Muscle layer of colon (tissue), 2 donors: ENCODE data around the gene PSMD9.

Experiments
- H3K27ac ChIP-seq: one replicate; pipeline ENCODE4 v1.7.0; 2013; ENCODE audit warnings: low read depth, mild to moderate bottlenecking, low read length, moderate library complexity
- H3K27me3 ChIP-seq, 2 donors: one replicate each; pipeline ENCODE4 v1.7.0; 2013; ENCODE audit warnings: low read length in 2 of 2, mild to moderate bottlenecking in 2 of 2; ENCODE audit not compliant: insufficient read depth in 2 of 2, control insufficient read depth in 1 of 2
- H3K36me3 ChIP-seq: one replicate; pipeline ENCODE4 v1.7.0; 2013; ENCODE audit warnings: mild to moderate bottlenecking, low read length; ENCODE audit not compliant: insufficient read depth
- H3K4me1 ChIP-seq: one replicate; pipeline ENCODE4 v1.7.0; 2013; ENCODE audit warnings: mild to moderate bottlenecking, low read length; ENCODE audit not compliant: insufficient read depth
- H3K4me3 ChIP-seq, 2 donors: one replicate each; pipeline ENCODE4 v1.7.0; 2013; ENCODE audit warnings: low read length in 2 of 2, low read depth in 1 of 2, mild to moderate bottlenecking in 1 of 2, moderate library complexity in 1 of 2
- H3K9ac ChIP-seq: one replicate; pipeline ENCODE4 v1.7.0; 2013; ENCODE audit warnings: low read length
- H3K9me3 ChIP-seq: one replicate; pipeline ENCODE4 v1.7.0; 2013; ENCODE audit warnings: mild to moderate bottlenecking, low read length
- donor health status: abdominal sarcoma.
- donor health status: Adenocarcinoma of cecum.

PSMD9 gene

GRCh38 chr12:121963341-121964018 lies 74.9 kb downstream of the PSMD9 start:
- Histone ChIP-seq H3K27ac (no peak overlapping the region), H3K4me1 (no peaks in the 10 kb centered on the region), H3K9me3 (no peaks in the 10 kb centered on the region), H3K27me3 (no peaks in the 10 kb centered on the region), H3K4me3 (no peak overlapping the region), H3K9ac (no peak overlapping the region), H3K36me3 (no peaks in the 10 kb centered on the region)

- H3K9me3 ChIP-seq, result no peaks in the 10 kb centered on the region
- H3K9ac ChIP-seq, result no peak overlapping the region
- H3K36me3 ChIP-seq, result no peaks in the 10 kb centered on the region
- H3K4me3 ChIP-seq, result no peak overlapping the region
- H3K4me1 ChIP-seq, result no peaks in the 10 kb centered on the region
- H3K27me3 ChIP-seq, result no peaks in the 10 kb centered on the region
- H3K27ac ChIP-seq, result no peak overlapping the region
These were observed 76.4 kb downstream of the PSMD9 start for GRCh38 chr12:121964813-121965643.

- no peaks in the 10 kb centered on the region for H3K4me1 ChIP-seq
- no peak overlapping the region for H3K4me3 ChIP-seq
- H3K27ac ChIP-seq, result no peak overlapping the region
- no peaks in the 10 kb centered on the region for H3K9me3 ChIP-seq
- no peaks in the 10 kb centered on the region for H3K36me3 ChIP-seq
- no peak overlapping the region for H3K9ac ChIP-seq
- H3K27me3 ChIP-seq, result no peaks in the 10 kb centered on the region
These were observed 78.4 kb downstream of the PSMD9 start for GRCh38 chr12:121966959-121967358.
